H1 (cell line): ENCODE data around the gene RANBP9. TPM values are rescaled to one million over a fixed set of nuclear protein-coding genes. Genes with fewer than 3 reads are reported as not detected.

ENCODE experiments used
- CBX8 ChIP-seq: fragments of 300-800, 300-1000 bp; sonication (generic); IDR thresholded peaks from 2 replicates; pipeline ENCODE4 v1.7.1; 2016; ENCODE audit warnings: low read depth, low read length, borderline replicate concordance
- EGR1 ChIP-seq: IDR thresholded peaks from 2 replicates; pipeline ENCODE4 v1.6.1; 2011; ENCODE audit warnings: low read depth, low read length, borderline replicate concordance
- KDM1A ChIP-seq: fragments of 200-600, 300-600 bp; sonication (generic); IDR thresholded peaks from 2 replicates; pipeline ENCODE4 v1.7.1; 2016; ENCODE audit warnings: mild to moderate bottlenecking, low read length, borderline replicate concordance
- RXRA ChIP-seq: IDR thresholded peaks from 2 replicates; pipeline ENCODE4 v1.6.1; 2011; ENCODE audit warnings: low read depth, mild to moderate bottlenecking, low read length, moderate library complexity; ENCODE audit not compliant: insufficient read depth
- polyA plus RNA-seq, 7 experiments: library from polyadenylated mRNA; depleted of rRNA in 3 of 7; stranded (reverse) in 5 of 7; unstranded in 2 of 7; fragments of >200 nt in 5 of 7; fragments of 200-250 nt in 2 of 7; gene quantifications; 1 replicate in 5 of 7; 2 replicates in 1 of 7; 4 replicates in 1 of 7; pipeline versions ENCODE4 v1.2.1 to v1.2.3, GENCODE V29; 2011 to 2013; ENCODE audit warnings: missing spikeins in 2 of 7, mixed read lengths in 2 of 7
- total RNA-seq: library from RNA; stranded (reverse); fragmentation: NEBNext Ultra II Directional; extraction: Animal tissue kit (Norgen Biotek cat#: 25700); gene quantifications from 2 replicates; pipeline ENCODE4 v1.2.1, GENCODE V29; 2021
- TF ChIP-seq, protein P1 (sequence below), 3 experiments: IDR thresholded peaks; 1 replicate in 2 of 3; 2 replicates in 1 of 3; pipeline versions ENCODE4 v1.5.1 to v1.6.1; 2011; ENCODE audit warnings: low read length in 3 of 3, mild to moderate bottlenecking in 3 of 3, inconsistent platforms in 2 of 3, low read depth in 1 of 3, moderate library complexity in 1 of 3; ENCODE audit not compliant: insufficient read depth in 1 of 3; ENCODE audit errors: control extremely low read depth in 1 of 3

Gene RANBP9
- total and polyA plus RNA-seq, 2 of the 8 experiments (the other 6 are each of a cell fraction or from before 2014, with no cell fraction given), result 13.0 to 36.7 TPM

DNA sequence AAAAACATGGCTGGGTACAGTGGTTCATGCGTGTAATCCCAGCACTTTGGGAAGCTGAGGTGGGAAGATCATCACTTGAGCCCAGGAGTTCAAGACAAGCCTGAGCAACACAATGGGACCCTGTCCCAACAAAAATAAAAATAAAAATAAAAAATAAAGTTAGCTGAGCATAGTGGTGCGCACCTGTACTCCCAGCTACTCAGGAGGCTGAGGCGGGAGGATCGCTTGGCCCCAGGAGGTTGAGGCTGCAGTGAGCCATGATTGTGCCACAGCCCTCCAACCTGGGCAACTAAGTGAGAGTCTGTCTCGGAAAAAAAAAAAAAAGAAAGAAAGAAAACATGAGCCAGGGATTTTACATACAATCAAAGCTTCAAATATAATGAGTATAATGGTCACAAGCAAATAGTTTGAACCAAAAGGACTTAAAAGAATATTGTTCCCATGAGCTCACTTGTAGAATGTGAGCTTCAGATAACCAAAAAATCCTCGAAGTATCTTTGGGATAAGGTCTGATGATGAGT is 31.1 kb downstream of the RANBP9 start (continued):
- no peak for TF ChIP-seq RXRA
- TF ChIP-seq, protein P1, sequence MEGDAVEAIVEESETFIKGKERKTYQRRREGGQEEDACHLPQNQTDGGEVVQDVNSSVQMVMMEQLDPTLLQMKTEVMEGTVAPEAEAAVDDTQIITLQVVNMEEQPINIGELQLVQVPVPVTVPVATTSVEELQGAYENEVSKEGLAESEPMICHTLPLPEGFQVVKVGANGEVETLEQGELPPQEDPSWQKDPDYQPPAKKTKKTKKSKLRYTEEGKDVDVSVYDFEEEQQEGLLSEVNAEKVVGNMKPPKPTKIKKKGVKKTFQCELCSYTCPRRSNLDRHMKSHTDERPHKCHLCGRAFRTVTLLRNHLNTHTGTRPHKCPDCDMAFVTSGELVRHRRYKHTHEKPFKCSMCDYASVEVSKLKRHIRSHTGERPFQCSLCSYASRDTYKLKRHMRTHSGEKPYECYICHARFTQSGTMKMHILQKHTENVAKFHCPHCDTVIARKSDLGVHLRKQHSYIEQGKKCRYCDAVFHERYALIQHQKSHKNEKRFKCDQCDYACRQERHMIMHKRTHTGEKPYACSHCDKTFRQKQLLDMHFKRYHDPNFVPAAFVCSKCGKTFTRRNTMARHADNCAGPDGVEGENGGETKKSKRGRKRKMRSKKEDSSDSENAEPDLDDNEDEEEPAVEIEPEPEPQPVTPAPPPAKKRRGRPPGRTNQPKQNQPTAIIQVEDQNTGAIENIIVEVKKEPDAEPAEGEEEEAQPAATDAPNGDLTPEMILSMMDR (IDR thresholded peaks at IDR 0.05; ENCODE audit: control extremely low read depth in 1 of 3, insufficient read depth in 1 of 3, low read depth in 1 of 3, low read length in 3 of 3), result no peak
- no peak for TF ChIP-seq CBX8
- TF ChIP-seq KDM1A, result no peak
- TF ChIP-seq EGR1, result no peak
- TF ChIP-seq, all 59 proteins: peak for 0
